Renal pelvis (tissue), 4 donors: ENCODE measurements around the gene NOB1. TPM values are rescaled to one million over a fixed set of nuclear protein-coding genes. Genes with fewer than 3 reads are reported as not detected.
"Not testable (repeated sequence)": the region's sequence is repeated elsewhere in the genome, so short reads cannot be mapped to it uniquely, and the experiment has no call there.

Experiments
- DNase-seq: peaks from one replicate; pipeline ENCODE4 v3.0.0-alpha.2; 2013
- polyA plus RNA-seq, 3 donors: library from polyadenylated mRNA; unstranded; fragments of 120-200 nt; gene quantifications; one replicate each; pipeline ENCODE4 v1.2.1, GENCODE V29; 2013; ENCODE audit not compliant: insufficient read length in 3 of 3

The NOB1 gene
- polyA plus RNA-seq, 3 donors = 65.4 to 70.5 (median 68.3) TPM

DNA sequence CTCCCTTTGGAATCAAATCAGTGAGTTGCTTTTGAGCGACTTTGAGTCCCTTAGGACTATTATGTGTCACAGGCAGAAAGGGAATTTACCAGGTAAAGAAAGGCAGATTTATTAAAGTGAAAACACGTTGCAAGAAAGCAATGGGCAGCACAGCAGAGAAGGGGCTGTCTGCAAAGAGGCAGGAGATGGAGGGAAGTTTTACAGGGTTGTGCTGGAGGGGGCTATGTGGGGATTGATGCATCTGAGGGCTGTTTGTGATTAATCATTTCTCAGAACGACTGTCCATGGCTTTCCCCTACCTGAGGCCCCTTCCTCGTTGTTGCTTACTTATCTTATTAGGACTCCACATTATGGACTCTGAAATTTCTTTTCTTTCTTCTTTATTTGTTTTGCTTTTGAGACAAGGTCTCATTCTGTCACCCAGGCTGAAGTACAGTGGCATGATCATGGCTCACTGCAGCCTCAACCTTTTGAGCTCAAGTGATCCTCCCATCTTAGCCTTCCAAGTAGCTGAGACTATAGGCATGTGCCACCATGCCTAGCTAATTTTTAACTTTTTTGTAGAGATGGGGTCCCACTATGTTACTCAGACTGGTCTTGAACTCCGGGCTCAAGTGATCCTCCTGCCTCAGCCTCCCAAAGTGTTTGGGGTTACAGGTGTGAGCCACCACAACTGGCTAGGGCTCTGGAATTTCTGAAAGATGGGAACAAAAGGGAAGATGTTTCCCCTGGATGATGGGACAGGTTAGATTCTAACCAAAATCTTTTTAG is 12.9 kb upstream of the NOB1 start:
- no peak for DNase-seq

DNA sequence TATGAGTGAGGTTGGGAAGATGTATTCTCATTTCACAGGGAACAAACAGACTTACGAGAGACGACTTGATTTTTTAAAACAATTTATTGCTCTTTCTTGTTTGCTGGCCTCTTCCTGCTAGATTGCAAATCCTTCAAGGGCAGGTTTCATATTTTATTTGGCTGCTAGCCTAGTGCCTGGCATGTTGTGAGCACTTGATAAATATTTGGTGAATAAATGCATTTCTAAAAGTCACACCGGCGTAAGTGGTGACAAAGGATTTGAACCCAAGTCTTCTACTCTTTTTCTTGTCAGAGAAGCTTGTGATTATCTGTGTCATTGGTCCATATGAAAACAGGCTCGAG is 8.8 kb upstream of the NOB1 start:
- no peak for DNase-seq

- no peak for DNase-seq
Observed at GRCh38 chr16:69762814-69763598, 8.3 kb upstream of the NOB1 start.

DNA sequence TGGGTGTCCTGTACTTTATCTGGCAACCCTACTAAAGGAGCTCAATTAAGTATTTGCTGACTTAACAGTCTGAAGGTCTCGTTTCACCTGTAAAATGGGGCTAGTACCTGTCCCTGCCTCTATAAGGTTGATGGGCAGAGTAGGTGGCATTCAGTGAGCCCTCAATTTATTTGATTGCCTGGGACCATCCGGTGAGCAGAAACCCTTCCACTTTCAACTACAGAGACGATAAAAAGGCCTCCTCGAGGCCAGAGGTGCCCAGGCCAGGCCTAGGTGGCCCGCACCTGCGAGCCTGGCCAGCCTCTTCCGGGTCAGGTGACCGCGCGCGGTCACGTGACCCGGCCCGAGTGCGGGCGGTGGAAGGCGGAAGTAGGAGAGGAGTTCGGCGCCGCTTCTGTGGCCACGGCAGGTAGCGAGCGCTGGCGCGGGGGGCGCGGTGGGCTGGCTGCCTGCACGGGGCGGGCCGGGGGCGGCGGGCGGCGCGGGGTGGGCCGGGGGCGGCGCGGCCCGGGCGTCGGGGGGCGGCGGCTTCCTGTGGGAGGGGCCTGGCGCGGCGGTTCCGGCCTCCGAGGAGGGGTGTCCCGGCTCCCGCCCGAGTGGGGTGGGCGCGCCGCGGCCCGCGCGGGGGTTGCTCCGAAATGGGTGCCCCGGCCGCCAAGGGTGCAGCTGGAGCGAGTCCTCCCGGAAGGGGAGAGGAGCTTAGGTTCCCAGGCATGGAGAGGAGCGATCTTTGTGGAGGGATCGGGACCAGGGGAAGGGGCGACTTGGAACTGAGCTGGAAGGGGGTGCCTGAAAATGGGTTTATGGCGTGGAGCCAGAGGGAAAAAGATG is 7.5 kb upstream of the NOB1 start, which contains the start of gene WWP2:
Gene WWP2 (plus strand): TSS at position 350 of the 831 bp plus-strand sequence. CDS start 24,679 bp downstream, outside the sequence.
- peak; percentile 80 for DNase-seq

GRCh38 chr16:69757375-69757774 is 2.6 kb upstream of the NOB1 start:
- DNase-seq = not testable (repeated sequence)

GRCh38 chr16:69756705-69757104 is 2.0 kb upstream of the NOB1 start:
- DNase-seq = no peak

GRCh38 chr16:69754143-69754468 is 620 bp downstream of the NOB1 start:
- no peak for DNase-seq

GRCh38 chr16:69748694-69749345 is 5.9 kb downstream of the NOB1 start:
- no peak for DNase-seq

- no peak for DNase-seq
Observed at GRCh38 chr16:69747115-69747514, 7.6 kb downstream of the NOB1 start.

GRCh38 chr16:69745959-69746358 is 8.8 kb downstream of the NOB1 start:
- no peak for DNase-seq

DNA sequence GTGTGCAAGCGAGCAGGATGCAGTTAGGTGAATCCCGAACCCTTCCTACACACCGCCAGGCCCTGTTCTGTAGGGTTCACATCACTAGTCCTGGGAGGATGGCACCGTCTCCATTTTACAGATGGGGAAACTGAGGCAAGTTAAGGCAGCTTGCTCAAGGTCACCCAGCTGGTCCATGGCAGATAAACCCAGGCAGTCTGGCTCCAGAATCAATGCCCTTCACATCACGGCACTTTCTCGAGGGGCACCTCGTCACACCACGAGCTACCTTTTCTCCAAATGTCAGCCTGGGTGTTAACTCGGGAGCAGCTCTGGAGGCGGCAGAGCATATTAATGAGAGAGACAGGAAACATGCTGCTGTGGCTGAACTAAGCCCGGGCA is 9.5 kb downstream of the NOB1 start:
- no peak for DNase-seq

DNA sequence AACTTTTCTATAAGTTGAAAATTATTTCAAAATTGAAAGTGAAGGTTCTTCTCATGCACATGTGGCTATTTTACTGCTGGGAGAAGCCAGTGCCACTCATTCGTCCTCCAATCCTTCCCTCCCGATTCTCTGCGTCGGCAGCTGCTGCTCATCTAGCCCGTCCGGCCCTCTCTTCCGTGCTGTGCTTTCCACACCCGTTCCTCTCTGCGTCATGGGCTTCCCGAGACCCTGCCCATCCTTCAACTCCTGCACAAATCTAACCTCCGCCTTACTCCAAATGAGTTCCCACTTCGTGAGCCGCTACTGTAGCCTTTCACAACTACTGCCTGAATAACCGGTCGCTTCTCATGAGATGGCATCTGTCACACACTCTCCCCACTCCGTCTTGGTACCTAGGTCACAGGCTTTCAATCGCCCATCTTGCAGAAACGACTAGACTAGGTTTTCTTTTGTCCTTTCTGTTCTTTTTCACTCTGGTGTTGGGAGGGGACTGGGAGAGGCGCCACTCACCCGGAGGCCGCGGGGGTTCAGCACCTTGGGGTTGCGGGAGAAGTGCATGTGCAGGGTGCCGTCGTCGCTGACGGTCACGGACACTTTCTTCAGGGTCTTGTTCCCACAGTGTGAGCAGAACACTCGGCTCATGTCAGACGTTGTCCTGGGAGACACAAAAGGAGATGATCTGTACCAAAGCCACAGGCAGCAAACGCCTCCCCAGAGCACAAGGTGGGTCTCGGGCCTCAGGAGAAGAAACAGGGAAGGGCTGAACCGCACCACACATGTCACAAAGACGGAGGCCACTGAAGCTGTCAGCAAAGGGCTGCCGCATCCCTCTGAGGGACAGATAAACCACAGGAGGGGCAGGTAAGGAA is 10.1 kb downstream of the NOB1 start:
- DNase-seq = no peak

DNA sequence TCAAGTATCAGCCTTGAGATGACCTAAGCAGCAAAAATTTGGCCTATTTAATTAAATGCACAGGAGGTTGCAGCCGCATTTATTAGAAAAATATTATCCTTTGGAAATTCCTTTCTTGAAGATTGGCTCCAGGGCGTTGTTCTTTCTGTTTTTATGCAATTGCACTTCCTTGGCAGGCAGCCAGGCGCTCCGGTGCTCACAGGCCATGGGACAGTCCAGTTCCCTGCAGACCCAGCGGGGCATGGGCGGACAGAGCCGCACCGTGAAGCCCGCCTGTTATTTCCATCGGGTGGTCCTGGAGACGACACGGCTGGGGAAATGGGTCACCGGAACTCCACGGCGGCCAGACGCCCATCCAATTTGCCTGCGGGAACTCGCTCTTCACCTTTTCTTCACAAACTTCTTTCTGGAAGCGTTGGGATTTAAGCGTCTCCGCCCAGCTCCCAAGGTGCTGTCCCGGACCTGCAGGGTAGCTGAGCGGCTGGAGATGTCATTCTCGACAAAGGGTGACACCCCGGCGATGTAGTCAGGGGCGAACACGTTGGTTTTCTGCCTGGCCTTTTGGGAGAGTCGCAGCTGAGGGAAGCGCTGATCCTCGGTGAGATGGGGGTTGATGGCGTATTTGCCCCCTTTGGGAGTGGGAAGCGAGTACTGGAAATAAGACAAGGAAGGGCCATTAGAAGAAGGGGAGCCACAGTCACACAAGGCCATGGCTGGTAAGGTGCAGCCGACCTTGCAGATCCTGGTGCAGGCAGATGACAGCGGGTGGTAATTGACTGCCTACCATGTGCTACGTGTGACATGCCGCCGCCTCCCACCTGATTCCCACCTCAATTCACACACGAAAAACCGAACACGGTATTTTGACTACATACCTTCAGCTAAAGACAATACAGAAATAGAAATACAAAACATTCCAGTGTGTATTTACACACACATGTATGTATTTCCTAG is 12.5 kb downstream of the NOB1 start:
- DNase-seq = peak; percentile 65

DNA sequence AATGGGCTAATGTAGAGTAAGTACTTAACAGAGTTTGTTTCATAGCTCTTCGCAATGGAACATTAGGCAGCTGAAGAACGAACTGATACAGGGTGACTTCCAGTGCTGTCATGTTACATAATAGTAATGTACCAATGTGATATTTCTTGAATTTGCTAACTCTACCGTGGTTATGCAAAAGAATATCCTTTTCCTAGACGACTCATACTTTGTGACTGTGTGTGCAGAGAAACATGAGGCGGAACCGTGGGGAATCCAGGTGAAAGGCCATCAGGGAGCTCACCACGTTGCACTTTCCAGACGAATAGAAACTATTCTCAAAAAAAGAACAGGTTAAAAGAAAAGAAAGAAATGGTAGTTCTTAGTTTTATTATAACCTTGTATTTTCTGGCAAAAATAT is 13.2 kb downstream of the NOB1 start:
- no peak for DNase-seq

DNA sequence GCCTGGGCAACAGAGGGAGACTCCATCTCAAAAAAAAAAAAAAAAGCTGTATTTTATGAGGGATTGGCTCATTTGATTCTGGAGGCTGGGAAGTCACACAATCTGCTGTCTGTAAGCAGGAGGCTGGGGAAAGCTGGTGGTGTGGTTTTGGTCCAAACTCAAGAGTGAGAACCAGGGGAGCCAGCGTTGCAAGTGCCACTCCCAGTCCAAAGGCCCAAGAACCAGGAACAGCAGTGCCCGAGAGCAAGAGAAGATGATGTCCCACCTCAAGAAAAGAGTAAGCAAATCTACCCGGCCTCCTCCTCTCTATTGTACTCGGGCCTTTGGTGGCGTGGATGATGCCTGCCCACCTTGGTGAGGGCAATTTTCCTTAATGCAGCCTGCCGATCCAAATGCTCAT is 22.6 kb downstream of the NOB1 start:
- no peak for DNase-seq

- not testable (repeated sequence) for DNase-seq
Observed at GRCh38 chr16:69731280-69731679, 23.4 kb downstream of the NOB1 start.

DNA sequence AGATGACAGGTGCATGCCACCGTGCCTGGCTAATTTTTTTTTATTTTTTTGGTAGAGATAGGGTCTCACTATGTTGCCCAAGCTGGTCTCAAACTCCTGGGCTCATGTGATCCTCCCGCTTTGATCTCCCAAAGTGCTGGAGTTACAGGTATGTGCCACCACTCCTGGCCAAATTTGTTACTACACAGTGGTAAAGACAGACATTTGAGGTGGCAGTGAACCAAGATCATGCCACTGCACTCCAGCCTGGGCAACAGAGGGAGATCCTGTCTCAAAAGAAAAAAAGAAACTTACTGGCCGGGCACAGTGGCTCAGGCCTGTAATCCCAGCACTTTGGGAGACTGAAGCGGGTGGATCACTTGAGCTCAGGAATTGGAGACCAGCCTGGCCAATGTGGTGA is 25.7 kb downstream of the NOB1 start:
- DNase-seq = not testable (repeated sequence)

DNA sequence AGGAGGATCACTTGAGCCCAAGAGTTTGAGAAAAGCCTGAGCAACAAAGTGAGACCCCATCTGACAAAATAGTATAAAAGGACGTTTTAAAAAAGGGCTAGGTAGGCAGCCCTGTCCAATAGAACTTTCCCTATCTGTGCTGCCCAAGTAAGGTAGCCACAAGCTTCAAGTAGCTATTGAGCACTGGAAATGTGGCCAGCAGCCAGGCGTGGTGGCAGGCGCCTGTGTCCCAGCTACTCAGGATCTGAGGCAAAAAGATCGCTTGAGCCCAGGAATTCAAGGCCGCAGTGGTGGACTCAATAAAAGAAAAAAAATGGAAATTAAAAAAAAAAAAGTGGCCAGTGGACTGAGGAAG is 26.8 kb downstream of the NOB1 start:
- DNase-seq = no peak

DNA sequence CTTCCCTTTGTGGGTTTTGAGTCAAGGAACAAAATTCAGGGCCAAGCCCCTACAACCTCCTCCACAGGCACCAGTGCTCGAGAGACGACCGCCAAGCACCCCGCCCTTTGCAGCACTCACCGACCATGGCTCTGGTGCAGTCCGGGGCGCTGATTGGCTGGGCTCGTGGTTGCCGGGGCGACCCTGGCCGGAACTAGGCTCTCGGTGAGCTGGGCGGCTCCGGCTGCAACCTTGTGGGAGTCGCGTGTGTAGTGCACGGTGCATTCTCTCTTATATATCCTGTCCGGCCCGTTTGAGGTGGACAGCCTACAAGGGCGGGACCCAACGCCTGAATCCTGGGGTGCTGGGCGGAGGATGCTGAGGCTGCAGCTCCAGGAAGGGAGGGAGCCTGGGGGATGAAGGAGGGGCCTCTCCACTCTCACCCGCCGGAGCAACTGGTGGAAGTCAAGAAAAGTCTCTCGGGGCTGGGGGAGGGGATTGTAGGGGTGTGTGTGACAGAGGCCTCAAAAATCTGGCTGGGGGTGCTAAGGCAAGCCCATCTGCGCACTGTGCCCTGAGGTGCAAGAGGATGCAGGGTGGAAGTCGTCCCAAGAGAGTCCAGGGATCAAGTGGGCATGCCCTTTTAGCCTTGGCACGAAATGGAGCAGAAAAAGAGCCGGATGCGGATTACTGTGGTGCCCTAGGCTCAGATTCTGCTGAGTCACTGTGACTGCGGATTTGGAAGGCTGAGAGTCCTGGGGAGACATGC is 28.2 kb downstream of the NOB1 start, which contains the start of gene NQO1:
Gene NQO1 (minus strand): TSS at position 248 of the 748 bp plus-strand sequence. CDS start 121 bp downstream, at position 127.
- DNase-seq = peak; percentile 83
